Globus pallidus (tissue), 1 donor: ENCODE data around the gene SH3RF3.

Experiments
- DNase-seq: peaks from one replicate; pipeline ENCODE4 v3.0.0-alpha.2; 2015; ENCODE audit warnings: low spot score

Gene SH3RF3

DNA sequence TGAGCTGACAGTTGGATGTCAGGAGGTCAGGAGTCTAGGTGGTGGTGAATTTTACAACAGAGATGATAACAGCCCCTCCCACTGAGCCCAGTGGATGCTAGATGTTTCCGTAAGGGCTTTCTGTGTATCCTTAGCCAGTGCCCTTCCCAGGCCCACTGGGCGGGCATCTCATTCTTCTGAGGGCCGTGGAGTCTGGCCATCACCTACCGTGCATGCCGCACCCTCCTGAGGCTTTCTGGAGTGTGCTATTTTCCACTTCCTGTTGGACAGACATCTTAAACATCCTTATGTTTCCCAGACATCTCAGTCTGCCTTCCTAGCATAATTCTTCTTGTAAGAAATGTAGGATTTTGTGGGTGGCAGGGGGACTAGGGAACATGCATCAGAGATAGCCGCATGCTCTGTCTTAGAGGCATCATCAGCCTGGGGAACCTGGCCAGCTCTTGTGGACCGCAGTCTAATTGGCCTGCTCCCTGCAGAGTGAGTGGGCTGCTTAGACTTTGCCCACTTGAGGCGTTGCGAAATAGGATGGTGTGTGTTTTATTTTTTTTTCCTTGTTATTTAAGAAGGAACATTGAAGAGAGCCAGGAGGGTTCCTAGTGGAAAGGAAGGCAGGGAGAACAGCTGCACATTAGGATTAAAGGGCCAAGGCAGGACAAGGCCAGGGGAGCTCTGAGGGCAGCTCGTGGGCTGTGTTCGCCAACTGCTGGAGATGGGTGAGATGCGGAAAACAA is 135.8 kb downstream of the SH3RF3 start:
- DNase-seq: no peak

DNA sequence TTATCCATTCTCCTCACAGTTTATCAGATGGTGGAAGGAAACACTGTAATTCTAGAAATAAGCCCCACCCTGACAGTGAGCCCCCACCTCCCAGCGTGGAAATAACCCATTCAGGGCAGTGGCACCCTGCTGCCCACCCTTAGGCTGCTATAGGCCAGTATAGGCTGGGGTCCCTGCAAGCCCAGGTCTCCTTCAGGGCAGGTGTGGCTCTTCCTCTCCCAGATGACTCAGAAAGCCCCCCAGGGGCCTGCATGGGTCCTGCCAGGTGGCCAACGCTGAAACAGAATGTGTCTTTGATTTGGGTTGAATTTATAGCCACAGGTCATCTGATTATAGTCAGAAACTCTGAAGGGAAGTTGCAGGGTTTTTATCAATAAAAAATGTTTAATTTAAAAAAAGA is 136.4 kb downstream of the SH3RF3 start:
- no peak for DNase-seq

DNA sequence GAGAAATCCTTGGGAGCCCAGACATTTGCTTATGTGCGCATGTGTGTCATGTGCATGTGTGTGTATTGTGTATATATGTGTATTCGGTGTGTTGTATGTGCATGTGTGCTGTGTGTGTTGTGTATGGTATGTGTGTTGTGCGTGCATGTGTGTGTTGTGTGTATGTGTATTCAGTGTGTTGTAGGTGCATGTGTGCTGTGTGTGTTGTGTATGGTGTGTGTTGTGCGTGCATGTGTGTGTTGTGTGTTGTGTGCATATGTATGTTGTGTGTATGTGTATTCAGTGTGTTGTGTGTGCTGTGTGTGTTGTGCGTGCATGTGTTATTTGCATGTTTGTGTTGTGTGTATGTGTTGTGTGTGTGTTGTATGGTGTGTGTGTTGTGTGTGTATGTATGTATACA is 136.9 kb downstream of the SH3RF3 start:
- no peak for DNase-seq

DNA sequence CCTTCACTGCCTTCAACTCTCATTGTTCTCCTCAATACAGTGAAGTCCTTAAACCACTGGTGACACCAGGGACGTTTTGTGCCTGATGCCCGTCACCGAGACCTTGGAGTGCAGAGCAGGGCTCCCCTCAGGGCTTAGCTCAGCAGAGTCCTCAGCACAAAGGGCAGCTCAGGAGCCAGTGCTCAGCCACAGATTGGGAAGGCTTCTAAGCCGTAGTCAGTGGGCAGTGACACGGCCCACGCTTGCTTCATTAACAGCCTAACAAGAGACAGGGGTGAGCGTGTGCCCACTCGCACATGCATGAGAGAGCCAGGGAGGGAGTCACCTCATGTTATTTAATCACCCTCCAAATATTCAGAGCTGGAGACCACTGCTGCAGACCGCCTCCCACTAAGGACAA is 137.5 kb downstream of the SH3RF3 start:
- no peak for DNase-seq

DNA sequence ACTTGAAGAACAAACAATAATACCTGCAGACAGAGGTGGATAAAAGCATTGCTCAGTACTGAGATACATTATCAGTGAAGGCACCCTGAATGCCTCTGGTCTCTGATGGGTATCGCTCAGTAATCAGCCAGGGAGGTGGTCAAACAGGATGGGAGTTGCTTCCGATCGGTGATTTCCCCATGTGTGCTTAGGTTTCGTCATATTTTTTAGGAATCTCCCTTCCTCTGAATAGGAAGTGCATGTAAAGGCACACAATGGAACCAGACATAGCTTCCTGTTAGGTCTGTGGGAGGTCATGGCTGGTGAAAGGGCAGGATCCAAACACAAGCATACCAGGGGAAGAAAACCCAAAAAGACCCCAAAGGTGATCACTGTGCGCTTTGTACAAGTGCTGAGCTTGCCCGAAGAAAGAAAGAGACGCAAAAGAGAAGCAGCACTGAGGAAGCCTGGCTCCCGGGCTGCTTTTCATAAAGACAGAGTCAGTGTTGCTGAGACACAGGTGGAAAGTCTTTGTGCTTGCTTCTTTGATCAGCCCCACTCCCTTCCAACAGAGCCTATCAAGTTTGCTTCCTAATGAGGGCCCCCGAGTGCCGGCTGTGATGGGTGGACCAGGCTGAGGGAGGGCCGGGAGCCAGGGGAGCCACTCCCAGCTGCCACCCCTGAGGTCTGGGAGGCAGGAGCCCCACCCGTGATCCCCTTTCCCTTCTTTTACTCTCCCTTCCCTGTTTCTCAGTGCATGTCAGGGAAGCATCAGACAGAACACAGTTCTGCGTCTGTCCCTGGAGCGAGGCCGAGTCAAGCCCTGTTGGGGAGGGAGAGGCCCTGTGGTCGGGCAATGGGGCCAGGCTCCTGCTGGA is 138.2 kb downstream of the SH3RF3 start:
- no peak for DNase-seq

DNA sequence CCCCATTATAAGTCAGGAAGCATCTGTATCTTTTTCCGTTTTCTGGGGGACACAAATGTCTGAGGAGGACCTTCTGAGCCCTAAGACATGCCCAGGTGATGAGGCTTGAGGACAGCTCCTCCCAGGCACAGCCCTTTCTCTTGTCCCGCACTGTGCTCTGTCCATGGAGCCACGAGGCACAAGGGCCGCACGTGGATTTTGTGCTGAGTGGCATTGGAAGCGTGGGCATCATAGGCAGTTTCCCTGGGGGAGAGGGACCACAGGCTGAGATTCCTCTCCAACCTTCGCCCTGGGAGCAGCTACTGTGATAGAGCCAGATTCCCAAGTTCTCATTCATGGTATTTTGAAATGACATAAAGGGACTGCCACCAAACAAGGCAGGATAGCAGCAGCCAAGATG is 139.9 kb downstream of the SH3RF3 start:
- no peak for DNase-seq

DNA sequence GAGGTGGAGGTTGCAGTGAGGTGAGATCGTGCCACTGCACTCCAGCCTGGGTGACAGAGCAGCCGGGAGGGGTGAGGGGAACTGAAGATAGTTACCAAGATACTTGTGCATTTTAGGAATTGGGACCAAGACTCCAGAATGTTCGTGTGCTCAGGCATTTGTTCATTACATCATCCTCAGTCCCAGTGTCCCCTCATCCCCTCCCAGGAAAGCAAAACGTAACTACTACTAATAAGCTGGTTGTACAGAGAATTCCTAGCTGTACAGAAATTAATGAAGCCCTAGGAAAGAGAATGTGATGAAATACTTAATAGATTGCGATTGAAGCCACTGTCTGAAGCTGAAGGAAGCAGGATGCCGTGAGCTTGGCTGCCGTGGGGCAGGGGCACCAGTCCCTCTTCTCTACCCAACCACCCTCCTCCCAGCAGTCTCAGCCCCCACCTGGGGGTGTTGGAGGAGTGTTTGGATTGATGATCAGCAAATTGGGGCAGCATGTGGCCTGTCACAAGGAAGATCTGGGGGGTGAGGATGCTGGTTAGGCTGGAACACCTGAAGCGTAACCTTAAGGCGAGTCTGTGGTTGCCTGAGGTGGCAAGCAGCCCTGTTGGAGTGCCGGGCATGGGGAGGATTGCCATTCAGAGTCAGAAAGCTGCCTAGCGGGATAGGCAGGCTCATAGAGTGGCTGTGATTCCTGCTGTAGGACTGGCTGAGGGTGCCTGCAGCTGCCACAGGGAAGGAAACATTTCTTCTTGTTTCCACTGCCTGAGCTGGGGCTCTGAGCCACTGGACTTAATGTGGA is 140.9 kb downstream of the SH3RF3 start:
- DNase-seq: no peak

DNA sequence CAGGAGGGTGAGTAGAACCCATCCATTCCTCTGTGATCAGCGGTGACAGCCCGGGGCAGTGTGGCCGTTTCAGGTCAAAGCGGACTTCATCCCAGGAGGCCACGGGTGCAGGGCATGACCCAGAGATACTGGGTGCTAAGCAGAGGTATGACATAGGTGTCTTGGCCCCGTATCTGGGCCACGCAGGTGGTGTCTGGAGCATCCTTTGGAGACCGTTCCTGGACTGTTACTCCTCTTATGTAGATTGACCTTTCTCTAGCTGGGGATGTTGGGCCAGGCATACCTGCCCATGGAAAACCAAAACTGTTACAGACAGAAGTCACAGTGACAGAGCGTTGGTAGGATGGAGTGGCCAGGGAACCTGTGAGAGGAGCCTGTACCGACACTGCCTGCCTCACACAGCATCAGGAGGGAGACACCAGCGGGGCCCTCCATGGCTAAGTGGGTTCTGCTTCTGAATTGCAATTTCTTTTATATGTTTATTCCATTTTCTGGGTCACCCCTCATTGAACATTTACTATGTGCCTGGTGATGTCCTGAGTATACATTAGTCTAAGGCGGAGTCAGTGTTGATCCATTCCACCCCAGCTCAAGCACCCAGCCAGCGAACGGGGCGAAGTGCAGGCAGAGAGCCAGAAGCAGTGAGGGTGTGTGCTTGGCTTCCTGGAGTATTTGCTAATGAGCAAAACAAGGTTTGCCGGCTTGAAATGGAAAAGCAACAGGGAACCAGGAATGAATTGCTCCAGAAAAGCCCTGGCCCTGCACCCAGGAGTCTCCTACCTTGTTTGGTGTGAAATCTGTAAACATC is 141.7 kb downstream of the SH3RF3 start:
- DNase-seq: no peak

DNA sequence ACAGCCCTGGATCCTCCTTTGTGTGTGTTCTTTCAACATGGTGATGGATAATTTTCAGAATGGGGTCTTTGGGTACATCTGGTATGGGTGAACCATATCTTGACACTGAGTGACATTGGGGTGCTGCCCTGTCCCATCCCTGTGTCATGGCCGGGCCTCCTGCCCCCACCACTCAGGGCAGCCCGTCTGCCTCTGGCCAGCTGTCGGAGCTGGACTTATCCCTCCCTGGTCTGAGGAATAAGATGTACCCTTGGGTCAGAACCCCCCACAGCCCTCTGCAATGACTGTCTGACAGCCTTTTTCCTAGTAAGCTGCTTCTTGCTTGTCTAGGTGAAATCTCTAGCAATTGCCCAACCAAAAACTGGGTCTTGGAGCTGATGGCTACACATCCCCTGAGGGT is 142.9 kb downstream of the SH3RF3 start:
- no peak for DNase-seq

DNA sequence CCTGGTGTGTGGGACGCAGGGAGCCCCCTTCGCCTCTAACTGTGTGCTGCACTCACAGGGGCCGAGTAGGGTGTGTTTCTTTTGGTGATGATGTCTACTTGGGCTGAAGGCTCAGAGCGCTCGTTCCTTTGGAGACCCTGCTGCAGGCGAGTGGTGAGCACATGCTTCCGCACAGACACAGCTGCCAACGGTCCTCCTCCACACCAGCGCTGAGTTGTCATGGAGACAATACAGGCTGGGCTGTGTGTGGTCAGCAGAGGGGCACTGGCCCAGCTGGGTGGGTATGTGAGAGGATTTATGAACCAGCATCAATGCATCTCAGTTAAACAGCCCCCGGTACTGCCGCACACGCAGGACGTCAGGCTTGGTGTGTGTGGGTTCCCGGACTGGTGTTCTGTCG is 143.5 kb downstream of the SH3RF3 start:
- DNase-seq: no peak

DNA sequence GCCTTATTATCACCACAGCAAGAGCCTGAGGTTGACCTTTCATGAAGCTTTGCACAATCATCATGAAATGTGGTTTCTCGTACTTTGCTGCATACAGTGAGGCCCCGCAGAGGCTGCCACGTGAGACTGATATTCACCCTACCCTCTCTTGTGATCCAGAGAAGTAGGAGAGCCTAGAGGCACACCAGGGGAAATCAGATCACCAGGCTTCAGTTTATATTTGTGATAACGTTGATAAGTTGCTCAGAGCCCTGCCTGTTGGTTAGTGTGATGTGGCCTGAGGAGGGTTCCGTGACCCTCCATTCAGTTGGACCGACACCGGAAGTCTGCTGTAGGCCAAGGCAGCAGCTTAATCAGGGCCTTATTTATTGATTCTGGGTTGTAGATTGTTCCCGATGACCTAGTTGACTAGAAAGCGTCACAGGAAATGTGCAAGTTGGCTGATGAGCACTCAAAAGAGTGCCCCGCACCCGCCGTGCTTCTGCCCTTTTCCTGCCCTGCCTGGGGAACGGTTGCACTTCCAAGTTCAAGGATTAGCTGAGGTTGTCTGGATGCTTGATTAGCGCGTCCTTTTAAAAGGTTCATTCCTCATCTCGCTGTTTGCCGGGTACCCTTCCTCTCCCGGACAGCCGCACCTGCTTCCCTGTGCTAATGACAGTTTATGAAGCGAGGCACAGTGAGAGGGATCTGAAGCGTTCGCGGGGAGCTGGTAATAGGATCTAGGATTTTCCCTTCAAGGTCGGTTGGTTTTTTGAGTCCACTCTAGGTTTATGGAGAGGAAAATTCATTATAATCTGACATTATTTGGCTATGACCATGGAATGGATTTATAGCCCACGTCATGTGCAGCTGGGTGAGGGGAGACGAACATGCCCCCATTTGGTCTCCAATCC is 146.4 kb downstream of the SH3RF3 start:
- DNase-seq: no peak

DNA sequence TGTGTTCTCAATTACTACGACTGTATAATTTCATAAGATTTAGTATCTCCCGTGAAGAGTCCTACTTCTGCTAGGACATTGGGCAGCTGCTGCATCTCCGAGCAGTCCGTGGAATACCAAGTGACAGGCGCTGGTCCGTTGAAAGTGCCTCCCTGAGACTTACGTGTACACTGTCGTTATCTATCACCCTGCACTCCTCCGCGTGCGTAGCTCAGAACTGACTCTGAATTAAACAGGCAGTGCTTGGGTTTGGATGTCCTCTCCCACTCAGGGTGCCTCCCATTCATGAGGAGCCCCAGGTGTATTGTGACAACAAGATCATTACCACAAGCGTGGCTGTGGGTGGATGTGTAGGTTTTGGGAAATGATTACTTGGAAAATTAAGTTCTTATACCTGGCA is 148.4 kb downstream of the SH3RF3 start:
- no peak for DNase-seq

DNA sequence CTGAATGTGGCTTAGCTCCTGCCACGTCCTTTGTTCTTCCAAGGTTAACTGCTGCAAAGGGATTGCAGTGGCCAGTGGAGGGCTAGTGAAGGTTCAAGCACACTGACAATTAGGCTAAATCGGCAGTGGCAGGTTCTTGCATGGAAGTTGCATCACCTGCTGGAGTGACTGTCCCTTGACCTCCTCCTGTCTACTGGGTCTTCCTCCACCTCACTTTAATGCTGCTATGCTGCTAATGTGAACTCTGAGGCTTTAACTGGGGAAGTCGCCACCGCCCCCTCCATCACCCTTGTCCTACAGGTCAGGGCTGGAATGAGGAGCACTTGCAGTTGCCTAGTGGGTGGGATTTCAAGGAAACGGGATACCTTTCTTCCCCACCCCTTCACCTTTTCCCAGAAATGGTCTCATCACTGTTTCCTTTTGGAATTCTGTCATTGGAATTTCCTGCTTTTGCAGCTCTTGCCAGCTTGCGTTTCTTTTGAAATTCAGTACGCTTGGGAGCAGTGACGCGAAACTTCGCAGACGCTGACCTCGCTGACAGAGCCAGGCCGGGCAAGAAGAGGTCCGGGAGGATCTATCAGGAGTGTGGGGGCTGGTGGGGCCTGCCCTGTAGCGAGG is 150.3 kb downstream of the SH3RF3 start:
- no peak for DNase-seq

DNA sequence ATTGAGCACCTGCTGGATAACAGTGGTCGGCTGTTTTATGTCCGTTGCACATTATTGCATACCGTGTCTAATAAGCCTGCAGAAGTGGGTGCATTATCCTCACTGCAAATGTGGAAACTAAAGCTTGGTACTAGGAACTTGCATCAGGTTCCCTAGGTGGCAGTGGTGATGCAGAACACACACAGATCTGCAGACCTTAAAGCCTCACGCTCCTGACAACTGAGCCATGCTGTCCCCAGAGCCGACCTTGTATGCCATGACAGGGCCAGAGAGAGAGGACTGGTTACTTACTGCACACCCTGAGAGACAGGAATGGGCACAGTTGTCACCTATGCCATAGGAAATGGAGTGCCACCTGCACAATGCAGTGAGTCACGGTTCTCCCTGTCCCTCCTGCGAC is 151.8 kb downstream of the SH3RF3 start:
- no peak for DNase-seq

DNA sequence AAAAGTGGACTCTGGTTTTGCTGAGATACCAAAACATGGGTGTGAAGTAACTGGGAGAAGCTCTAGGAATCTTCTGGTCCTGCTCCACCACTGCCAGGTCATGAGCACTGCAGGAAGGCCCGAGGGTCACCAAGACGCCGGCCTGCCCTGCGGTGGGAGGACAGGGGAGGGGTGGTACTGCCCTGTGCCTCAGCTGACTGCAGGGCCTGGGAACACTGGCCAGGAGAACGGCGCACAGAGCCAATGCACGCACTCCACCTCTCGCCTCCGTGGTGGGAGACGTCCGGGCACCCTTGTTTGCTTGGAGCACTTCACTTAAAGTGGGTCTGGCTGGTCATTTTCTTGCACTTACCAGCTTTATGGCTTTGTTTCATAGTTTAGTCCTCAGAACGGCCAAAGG is 153.4 kb downstream of the SH3RF3 start:
- DNase-seq: no peak

DNA sequence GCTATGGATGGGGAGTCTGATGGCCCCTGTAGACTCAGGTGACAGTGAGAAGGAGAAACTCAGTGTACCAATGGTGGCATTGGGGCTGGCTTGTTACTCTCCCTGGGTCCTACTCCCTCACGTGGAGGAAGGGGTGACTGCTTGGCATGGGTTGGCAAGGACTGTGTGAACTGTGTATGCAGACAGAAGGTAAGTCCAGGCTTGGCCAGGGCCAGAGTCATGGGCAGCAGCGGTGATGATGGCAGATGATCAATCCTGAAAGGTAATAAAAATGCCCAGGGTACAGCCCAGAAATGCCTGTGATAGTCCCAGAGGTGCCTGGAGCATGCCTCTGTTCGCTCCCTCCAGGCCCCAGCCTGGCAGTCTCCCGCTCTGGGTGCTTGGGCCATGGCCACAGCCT is 153.9 kb downstream of the SH3RF3 start:
- no peak for DNase-seq

DNA sequence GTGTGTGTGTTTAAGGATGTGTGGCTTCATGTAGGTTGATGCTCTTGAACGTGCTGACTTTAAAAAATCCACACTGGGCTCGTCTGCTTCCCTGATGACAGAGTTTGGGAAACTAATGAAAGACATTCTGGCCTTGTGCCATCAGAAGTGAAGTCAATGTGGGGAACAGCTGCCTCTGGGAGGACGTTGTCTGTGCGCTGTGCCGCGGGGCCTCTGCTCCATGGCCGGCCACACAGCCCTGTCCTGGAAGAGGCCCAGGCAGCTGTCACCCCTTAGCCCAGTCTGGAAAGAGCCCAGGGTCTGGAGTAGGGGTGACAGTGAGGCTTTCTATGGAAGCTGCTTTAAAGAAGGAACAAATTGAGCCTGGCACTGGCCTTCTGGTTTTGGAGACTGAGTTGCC is 155.8 kb downstream of the SH3RF3 start:
- DNase-seq: no peak

DNA sequence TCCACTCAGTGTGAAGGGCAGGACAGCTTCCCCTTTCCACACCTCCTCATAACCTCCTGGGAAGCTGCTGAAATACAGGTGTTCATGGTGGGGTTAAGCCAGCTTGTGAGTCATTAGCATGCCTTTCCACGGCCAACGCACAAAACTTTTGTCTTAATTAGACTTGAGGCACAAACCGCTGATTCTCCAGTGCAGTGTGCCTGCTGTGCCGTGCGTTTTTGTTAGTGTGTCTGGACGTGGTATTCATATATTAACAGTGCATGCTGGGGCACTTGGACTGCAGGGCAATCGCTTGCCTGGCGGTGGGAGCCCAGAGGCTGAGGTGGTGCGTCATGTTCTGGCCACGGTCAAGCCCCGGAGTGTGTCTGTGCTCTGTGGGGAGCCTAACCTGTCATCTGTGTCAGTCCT is 156.2 kb downstream of the SH3RF3 start:
- no peak for DNase-seq

DNA sequence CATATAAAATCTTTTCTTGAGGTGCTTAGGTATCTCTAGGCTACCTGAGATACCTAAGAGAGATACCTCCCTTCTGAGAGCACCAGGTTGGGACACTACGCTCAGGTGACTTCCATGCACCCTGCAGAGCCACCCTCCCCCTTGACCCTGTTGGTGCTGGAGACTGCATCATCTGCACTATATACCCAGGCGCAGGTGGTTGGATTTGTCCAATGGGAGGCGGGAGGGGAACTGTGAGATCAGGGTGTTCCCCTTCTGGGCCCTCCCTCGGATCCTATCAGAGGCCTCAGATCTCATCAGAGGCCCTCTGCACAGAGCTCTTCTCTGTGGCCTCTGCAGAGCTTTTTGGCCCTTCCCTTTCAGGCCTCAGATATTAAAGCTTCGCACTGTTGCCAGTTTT is 158.4 kb downstream of the SH3RF3 start:
- DNase-seq: no peak

DNA sequence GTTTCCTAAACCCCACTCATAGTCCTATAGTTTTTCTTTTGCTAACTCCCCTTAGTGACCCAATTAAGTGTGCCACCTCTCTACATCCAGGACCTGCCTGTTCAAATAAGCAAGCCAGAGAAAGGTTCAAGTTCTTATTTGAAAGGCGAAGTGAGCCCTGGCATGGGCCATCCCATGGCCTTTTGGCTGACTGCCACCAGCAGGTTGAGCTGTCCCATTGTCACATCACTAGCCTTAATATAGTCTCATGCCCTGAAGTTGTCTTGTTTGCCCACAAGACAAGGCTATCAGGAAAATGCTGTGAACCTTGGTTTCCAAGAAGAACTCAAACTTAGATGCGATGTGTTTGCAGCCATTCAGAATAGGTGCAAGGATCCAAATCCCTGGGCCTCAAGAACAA is 158.8 kb downstream of the SH3RF3 start:
- no peak for DNase-seq
